ENCODE measurements around the gene TRIM62.

TRIM62 gene

DNA sequence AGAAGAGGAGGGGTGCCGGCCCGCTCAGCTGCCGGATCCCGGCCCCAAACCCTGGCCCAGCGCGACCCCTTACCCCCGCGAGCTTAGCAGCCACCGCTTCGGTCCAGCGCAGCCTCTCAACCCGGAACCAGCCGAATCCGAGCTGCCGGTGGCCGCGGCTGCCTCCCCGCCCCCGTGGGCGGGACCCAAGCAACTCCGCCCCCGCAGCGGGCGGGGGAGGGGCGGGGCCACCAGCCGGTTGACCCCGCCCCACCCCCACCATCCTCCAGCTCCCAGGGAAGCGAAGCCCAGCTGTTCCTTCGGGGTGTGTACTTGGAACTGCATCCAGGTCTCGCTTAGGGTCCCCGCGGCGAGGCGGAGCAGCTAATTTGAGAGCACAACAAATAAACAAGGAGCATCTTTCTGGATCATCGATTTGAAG, at the start of gene TRIM62:
TSS of gene TRIM62 (minus strand) at position 123 of the 421 bp plus-strand sequence. CDS start 611 bp downstream, outside the sequence.
- Histone ChIP-seq H3K4me3 (ENCODE audit: insufficient read length, low read depth) (peak within 1 kb of the TSS; percentile 75), H3K9ac (ENCODE audit: insufficient read length, low read depth) (peak within 1 kb of the TSS; percentile 87), H3K4me1 (ENCODE audit: insufficient read depth, insufficient read length) (peaks cover 8% of the 10 kb centered on the region), H3K36me3 (ENCODE audit: insufficient read depth, insufficient read length, low read length) (no peaks in the 10 kb centered on the region), H3K9me3 (ENCODE audit: insufficient read depth, low read length) (no peaks in the 10 kb centered on the region), H3K27me3 (ENCODE audit: insufficient read depth, insufficient read length) (peaks cover 15% of the 10 kb centered on the region)
- DNase-seq (ENCODE audit: low read depth, low spot score): no peak
- TF ChIP-seq YY1 (IDR thresholded peaks at IDR 0.05; ENCODE audit: insufficient read depth, insufficient read length): no peak
- TF ChIP-seq ZNF274 (IDR thresholded peaks at IDR 0.05; ENCODE audit: low read depth, low read length): no peak
- no peak for TF ChIP-seq SUZ12 (IDR thresholded peaks at IDR 0.05; ENCODE audit: extremely low read depth, insufficient read depth, insufficient read length)

DNA sequence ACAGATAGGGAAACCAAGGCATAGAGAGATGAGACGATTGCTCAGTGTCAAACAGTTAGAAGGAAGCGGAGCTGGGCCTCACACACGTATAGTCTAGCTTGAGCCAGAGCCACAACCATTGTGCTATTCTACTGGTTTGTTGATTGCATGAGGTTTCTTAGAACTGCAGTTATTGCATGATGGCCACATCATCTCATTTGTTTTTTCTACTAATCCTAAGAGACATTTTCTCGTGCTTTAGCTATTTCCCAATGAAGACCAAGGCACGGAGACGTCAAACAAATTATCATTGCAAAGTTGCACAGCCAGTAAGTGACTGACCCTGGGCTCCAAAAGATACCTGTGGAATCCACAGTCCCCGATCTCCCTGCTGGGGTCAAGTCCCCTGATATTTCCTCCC, 49.3 kb upstream of the TRIM62 start:
- Histone ChIP-seq H3K36me3 (ENCODE audit: insufficient read depth, insufficient read length, low read length) (no peaks in the 10 kb centered on the region), H3K27me3 (ENCODE audit: insufficient read depth, insufficient read length) (no peaks in the 10 kb centered on the region), H3K9me3 (ENCODE audit: insufficient read depth, low read length) (no peaks in the 10 kb centered on the region), H3K9ac (ENCODE audit: insufficient read length, low read depth) (no peak overlapping the region), H3K4me1 (ENCODE audit: insufficient read depth, insufficient read length) (peaks cover 5% of the 10 kb centered on the region), H3K4me3 (ENCODE audit: insufficient read length, low read depth) (no peak overlapping the region)
- no peak for DNase-seq (ENCODE audit: low read depth, low spot score)
- no peak for TF ChIP-seq ZNF274 (IDR thresholded peaks at IDR 0.05; ENCODE audit: low read depth, low read length)
- TF ChIP-seq YY1 (IDR thresholded peaks at IDR 0.05; ENCODE audit: insufficient read depth, insufficient read length): no peak
- no peak for TF ChIP-seq SUZ12 (IDR thresholded peaks at IDR 0.05; ENCODE audit: extremely low read depth, insufficient read depth, insufficient read length)

DNA sequence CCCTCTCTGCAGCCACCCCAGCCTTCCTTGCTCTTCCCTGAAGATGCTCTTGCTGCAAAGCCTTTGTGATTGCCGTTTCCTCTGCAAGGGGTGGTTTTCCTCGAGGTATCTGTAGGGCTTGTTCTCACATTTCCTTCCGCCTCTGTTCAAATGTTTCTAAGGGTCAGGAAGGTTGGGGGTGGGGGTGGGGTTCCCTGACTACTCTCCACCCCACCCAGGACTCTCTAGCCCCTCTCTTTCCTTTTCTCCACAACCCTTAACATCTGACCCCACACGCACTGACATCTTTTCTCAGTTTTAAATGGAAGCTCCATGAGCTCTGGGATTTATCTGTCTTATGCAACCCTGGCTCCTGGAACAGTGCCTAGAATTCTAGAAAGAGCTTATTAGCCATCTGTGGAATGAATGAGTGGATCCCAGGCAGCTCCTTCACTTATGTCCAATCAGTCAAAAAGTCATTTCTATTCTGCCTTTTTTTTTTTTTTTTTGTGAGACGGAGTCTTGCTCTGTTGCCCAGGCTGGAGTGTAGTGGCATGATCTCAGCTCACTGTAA, 47.2 kb upstream of the TRIM62 start:
- TF ChIP-seq ZNF274 (IDR thresholded peaks at IDR 0.05; ENCODE audit: low read depth, low read length) (no peak), SUZ12 (IDR thresholded peaks at IDR 0.05; ENCODE audit: extremely low read depth, insufficient read depth, insufficient read length) (no peak), YY1 (IDR thresholded peaks at IDR 0.05; ENCODE audit: insufficient read depth, insufficient read length) (no peak)
- Histone ChIP-seq H3K4me3 (ENCODE audit: insufficient read length, low read depth) (no peak overlapping the region), H3K9me3 (ENCODE audit: insufficient read depth, low read length) (peaks cover 12% of the 10 kb centered on the region), H3K27me3 (ENCODE audit: insufficient read depth, insufficient read length) (no peaks in the 10 kb centered on the region), H3K4me1 (ENCODE audit: insufficient read depth, insufficient read length) (no peaks in the 10 kb centered on the region), H3K9ac (ENCODE audit: insufficient read length, low read depth) (no peak overlapping the region), H3K36me3 (ENCODE audit: insufficient read depth, insufficient read length, low read length) (no peaks in the 10 kb centered on the region)
- no peak for DNase-seq (ENCODE audit: low read depth, low spot score)

DNA sequence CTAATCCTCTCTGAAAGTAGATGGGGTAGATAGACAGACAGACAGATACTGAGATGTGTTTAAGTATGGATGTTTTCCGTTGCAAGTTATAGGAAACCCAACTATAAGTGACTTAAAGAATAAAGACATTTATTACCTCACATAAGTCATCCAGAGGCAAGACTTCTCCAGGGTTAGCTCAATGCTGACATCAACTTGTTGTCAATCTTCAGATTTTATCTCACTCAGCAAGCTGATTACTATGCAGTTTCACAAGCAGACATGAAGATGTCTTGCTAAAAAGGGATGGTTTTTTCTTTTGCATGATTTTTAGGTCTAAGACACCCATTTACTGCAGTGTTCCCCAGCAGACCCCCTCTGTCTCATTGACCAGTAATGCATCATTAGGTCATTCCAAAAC, 43.7 kb upstream of the TRIM62 start:
- peaks cover 2% of the 10 kb centered on the region for H3K27me3 ChIP-seq (ENCODE audit: insufficient read depth, insufficient read length)
- no peak for DNase-seq (ENCODE audit: low read depth, low spot score)
- no peaks in the 10 kb centered on the region for H3K36me3 ChIP-seq (ENCODE audit: insufficient read depth, insufficient read length, low read length)
- H3K9me3 ChIP-seq (ENCODE audit: insufficient read depth, low read length): peaks cover 20% of the 10 kb centered on the region
- H3K9ac ChIP-seq (ENCODE audit: insufficient read length, low read depth): no peak overlapping the region
- H3K4me1 ChIP-seq (ENCODE audit: insufficient read depth, insufficient read length): peaks cover 5% of the 10 kb centered on the region
- H3K4me3 ChIP-seq (ENCODE audit: insufficient read length, low read depth): no peak overlapping the region
- TF ChIP-seq SUZ12 (IDR thresholded peaks at IDR 0.05; ENCODE audit: extremely low read depth, insufficient read depth, insufficient read length): no peak
- TF ChIP-seq ZNF274 (IDR thresholded peaks at IDR 0.05; ENCODE audit: low read depth, low read length): no peak
- no peak for TF ChIP-seq YY1 (IDR thresholded peaks at IDR 0.05; ENCODE audit: insufficient read depth, insufficient read length)

DNA sequence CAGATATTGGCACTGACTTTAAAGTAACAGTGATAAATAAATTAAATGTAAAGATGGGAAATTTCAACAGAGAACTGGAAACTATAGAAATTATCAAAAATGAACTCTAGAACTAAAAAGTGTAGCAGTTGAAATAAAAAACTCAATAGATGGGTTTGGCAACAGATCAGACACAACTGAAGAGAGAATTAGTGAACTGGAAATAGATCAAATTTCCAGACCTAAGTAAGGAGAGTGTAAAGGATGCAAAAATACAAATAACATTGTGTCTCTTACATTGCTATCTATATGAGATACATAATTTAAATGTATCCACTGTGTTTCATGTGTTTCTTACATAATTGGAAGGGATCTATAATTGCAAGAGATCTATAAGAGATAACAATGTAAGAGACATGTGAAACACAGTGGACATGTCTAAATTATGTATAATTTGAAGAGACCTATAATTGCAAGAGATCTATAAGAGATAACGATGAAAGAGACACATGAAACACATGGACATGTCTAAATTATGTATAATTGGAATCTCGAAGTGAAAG, 42.4 kb upstream of the TRIM62 start:
- DNase-seq (ENCODE audit: low read depth, low spot score): no peak
- H3K27me3 ChIP-seq (ENCODE audit: insufficient read depth, insufficient read length): peaks cover 2% of the 10 kb centered on the region
- no peak overlapping the region for H3K4me3 ChIP-seq (ENCODE audit: insufficient read length, low read depth)
- H3K4me1 ChIP-seq (ENCODE audit: insufficient read depth, insufficient read length): peaks cover 17% of the 10 kb centered on the region
- H3K9ac ChIP-seq (ENCODE audit: insufficient read length, low read depth): no peak overlapping the region
- TF ChIP-seq ZNF274 (IDR thresholded peaks at IDR 0.05; ENCODE audit: low read depth, low read length): no peak
- no peak for TF ChIP-seq YY1 (IDR thresholded peaks at IDR 0.05; ENCODE audit: insufficient read depth, insufficient read length)
- TF ChIP-seq SUZ12 (IDR thresholded peaks at IDR 0.05; ENCODE audit: extremely low read depth, insufficient read depth, insufficient read length): no peak
- peaks cover 20% of the 10 kb centered on the region for H3K9me3 ChIP-seq (ENCODE audit: insufficient read depth, low read length)
- H3K36me3 ChIP-seq (ENCODE audit: insufficient read depth, insufficient read length, low read length): no peaks in the 10 kb centered on the region

DNA sequence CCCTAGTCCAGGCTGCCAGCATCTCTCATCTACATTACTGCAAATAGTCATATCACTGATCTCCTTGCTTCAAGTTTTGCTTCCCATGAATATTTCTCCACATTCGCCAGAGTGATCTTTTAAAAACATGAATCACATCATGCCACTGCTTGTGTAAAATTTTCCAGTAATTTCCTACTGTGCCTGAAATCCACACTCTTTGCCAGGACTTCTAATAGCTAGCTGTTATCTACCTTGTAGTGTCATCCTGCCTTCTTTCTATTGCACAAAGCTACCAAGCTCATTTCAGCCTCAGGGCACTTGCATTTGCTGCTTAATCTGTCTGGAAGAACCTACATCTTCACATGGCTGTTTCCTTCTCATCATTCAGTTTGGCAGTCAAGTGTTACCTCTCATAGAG, 40.5 kb upstream of the TRIM62 start:
- peaks cover 20% of the 10 kb centered on the region for H3K9me3 ChIP-seq (ENCODE audit: insufficient read depth, low read length)
- H3K4me1 ChIP-seq (ENCODE audit: insufficient read depth, insufficient read length): peaks cover 20% of the 10 kb centered on the region
- H3K27me3 ChIP-seq (ENCODE audit: insufficient read depth, insufficient read length): peaks cover 2% of the 10 kb centered on the region
- no peaks in the 10 kb centered on the region for H3K36me3 ChIP-seq (ENCODE audit: insufficient read depth, insufficient read length, low read length)
- DNase-seq (ENCODE audit: low read depth, low spot score): no peak
- H3K9ac ChIP-seq (ENCODE audit: insufficient read length, low read depth): no peak overlapping the region
- H3K4me3 ChIP-seq (ENCODE audit: insufficient read length, low read depth): no peak overlapping the region
- TF ChIP-seq ZNF274 (IDR thresholded peaks at IDR 0.05; ENCODE audit: low read depth, low read length) (no peak), SUZ12 (IDR thresholded peaks at IDR 0.05; ENCODE audit: extremely low read depth, insufficient read depth, insufficient read length) (no peak), YY1 (IDR thresholded peaks at IDR 0.05; ENCODE audit: insufficient read depth, insufficient read length) (no peak)

DNA sequence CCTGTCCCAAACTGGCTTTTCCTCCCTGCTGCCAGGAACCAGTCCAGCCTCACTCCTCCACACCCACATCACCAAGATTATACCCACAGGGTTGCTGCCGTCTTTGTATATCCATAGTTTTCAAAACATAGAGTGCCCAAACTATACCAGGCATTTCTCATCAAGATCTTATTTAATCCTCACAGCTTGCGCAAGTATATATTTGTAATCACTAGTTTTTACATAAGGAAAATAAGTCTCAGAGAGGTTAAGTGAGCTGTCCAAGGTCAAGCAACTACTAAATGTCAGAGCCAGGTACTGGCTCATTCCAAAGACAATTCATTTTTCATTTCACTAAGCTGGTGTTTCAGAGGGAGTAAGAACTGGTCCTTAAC, 39.5 kb upstream of the TRIM62 start:
- H3K9ac ChIP-seq (ENCODE audit: insufficient read length, low read depth): no peak overlapping the region
- no peak for DNase-seq (ENCODE audit: low read depth, low spot score)
- H3K4me1 ChIP-seq (ENCODE audit: insufficient read depth, insufficient read length): peaks cover 20% of the 10 kb centered on the region
- H3K4me3 ChIP-seq (ENCODE audit: insufficient read length, low read depth): no peak overlapping the region
- H3K36me3 ChIP-seq (ENCODE audit: insufficient read depth, insufficient read length, low read length): no peaks in the 10 kb centered on the region
- TF ChIP-seq YY1 (IDR thresholded peaks at IDR 0.05; ENCODE audit: insufficient read depth, insufficient read length) (no peak), ZNF274 (IDR thresholded peaks at IDR 0.05; ENCODE audit: low read depth, low read length) (no peak)
- H3K27me3 ChIP-seq (ENCODE audit: insufficient read depth, insufficient read length): peaks cover 2% of the 10 kb centered on the region
- H3K9me3 ChIP-seq (ENCODE audit: insufficient read depth, low read length): peaks cover 20% of the 10 kb centered on the region
